T-cell (primary cell): ENCODE data around the gene FAM9C. TPM values are rescaled to one million over a fixed set of nuclear protein-coding genes. Genes with fewer than 3 reads are reported as not detected.
"Not testable (repeated sequence)": the region's sequence is repeated elsewhere in the genome, so short reads cannot be mapped to it uniquely, and the experiment has no call there.

Experiments
- ATAC-seq, 4 experiments: fragments of 200-7000 bp in 3 of 4; fragments of 150-1000 bp in 1 of 4; cut with Tn5 transposase; replicated peaks in 1 of 4; 1 replicate in 3 of 4; 2 replicates in 1 of 4; pipeline ENCODE4 v1.10.0; 2021; ENCODE audit warnings: moderate library complexity in 3 of 4, mild to moderate bottlenecking in 2 of 4, moderate number of reproducible peaks in 1 of 4
- CTCF ChIA-PET, 2 donors: fragments of 300-600 bp; sonication (Branson Sonifier 250); formaldehyde crosslinking; loops; one replicate each; lab custom pipeline; 2022; ENCODE audit warnings: antibody characterized with exemption in 2 of 2; lab: Charles Lee
- POLR2A ChIA-PET, 2 donors: fragments of 300-600 bp; sonication (Branson Sonifier 250); formaldehyde crosslinking; loops; one replicate each; lab custom pipeline; 2022; ENCODE audit warnings: antibody characterized with exemption in 2 of 2; lab: Charles Lee
- DNase-seq, 35 experiments: peaks; one replicate each; pipeline versions ENCODE4 v3.0.0 to v3.0.0-alpha.2; 2013 to 2023
- H3K27ac ChIP-seq: one replicate; pipeline ENCODE4 v1.5.1; 2013; ENCODE audit warnings: low read length
- H3K27me3 ChIP-seq, 2 experiments: replicated peaks in 1 of 2; 1 replicate in 1 of 2; 2 replicates in 1 of 2; pipeline versions ENCODE4 v1.6.1 to v1.7.0; 2013; ENCODE audit warnings: low read length in 1 of 2, mixed read lengths in 1 of 2; ENCODE audit not compliant: control insufficient read depth in 2 of 2, insufficient read depth in 2 of 2; ENCODE audit errors: extremely low read depth in 1 of 2
- H3K36me3 ChIP-seq, 2 donors: 1 replicate in 1 of 2; 2 replicates in 1 of 2; pipeline versions ENCODE4 v1.6.1 to v1.7.0; 2013; ENCODE audit warnings: low read length in 1 of 2; ENCODE audit not compliant: control insufficient read depth in 2 of 2, insufficient read depth in 1 of 2; ENCODE audit errors: extremely low read depth in 1 of 2
- H3K4me1 ChIP-seq, 2 experiments: 1 replicate in 1 of 2; 2 replicates in 1 of 2; pipeline versions ENCODE4 v1.6.1 to v1.7.0; 2013; ENCODE audit warnings: low read length in 2 of 2, mixed read lengths in 1 of 2; ENCODE audit not compliant: insufficient read depth in 2 of 2, control insufficient read depth in 1 of 2; ENCODE audit errors: extremely low read depth in 1 of 2
- H3K4me3 ChIP-seq, 2 donors: 1 replicate in 1 of 2; 2 replicates in 1 of 2; pipeline versions ENCODE4 v1.5.1 to v1.7.0; 2013; ENCODE audit warnings: mild to moderate bottlenecking in 2 of 2, low read length in 1 of 2, moderate library complexity in 1 of 2; ENCODE audit not compliant: control insufficient read depth in 1 of 2; ENCODE audit errors: extremely low read depth in 1 of 2
- H3K9me3 ChIP-seq: 2 replicates; pipeline ENCODE4 v1.7.0; 2013
- H3K27ac Mint-ChIP-seq, 2 donors: one replicate each; pipeline ENCODE4 v1.8.0; 2020 to 2021; ENCODE audit warnings: mild to moderate bottlenecking in 2 of 2, mixed read lengths in 2 of 2
- H3K27me3 Mint-ChIP-seq, 2 donors: one replicate each; pipeline ENCODE4 v1.8.0; 2021 to 2022; ENCODE audit warnings: mixed read lengths in 2 of 2
- H3K36me3 Mint-ChIP-seq: one replicate; pipeline ENCODE4 v1.8.0; 2021; ENCODE audit warnings: mixed read lengths
- H3K4me1 Mint-ChIP-seq, 3 donors: one replicate each; pipeline ENCODE4 v1.8.0; 2020 to 2022; ENCODE audit warnings: mixed read lengths in 3 of 3, mild to moderate bottlenecking in 1 of 3
- H3K4me3 Mint-ChIP-seq, 3 donors: one replicate each; pipeline ENCODE4 v1.8.0; 2020 to 2022; ENCODE audit warnings: mild to moderate bottlenecking in 3 of 3, mixed read lengths in 3 of 3, moderate library complexity in 3 of 3
- H3K9me3 Mint-ChIP-seq, 3 donors: one replicate each; pipeline ENCODE4 v1.8.0; 2020 to 2022; ENCODE audit warnings: mixed read lengths in 3 of 3
- WGBS: methylation state at CpG from one replicate; pipeline ENCODE4 v1.1.5; 2013; ENCODE audit warnings: missing lambda C conversion rate; ENCODE audit not compliant: insufficient coverage; 5-methylcytosine and 5-hydroxymethylcytosine counted together
- total RNA-seq, 35 experiments: library from RNA in 6 of 35; stranded (reverse) in 6 of 35; fragments of 120-200 nt in 1 of 35; gene quantifications; one replicate each; pipeline versions ENCODE4 v1.2.1 to v1.2.4 and lab custom pipeline; 2013 to 2026

Gene FAM9C
- total RNA-seq, 5 donors from 2014 or later (not counting 1 experiment from before 2014, with no cell fraction given) = not detected

GRCh38 chrX:13090027-13090338 is 45.6 kb upstream of the FAM9C start:
- Mint-ChIP-seq H3K27me3 (peaks cover 0 to 9% of the 10 kb centered on the region in 2 donors), H3K4me1 (peaks cover 93 to 96% (median 96%) of the 10 kb centered on the region in 3 donors), H3K27ac (peak overlapping the region; percentile 93 to 94), H3K9me3 (no peaks in the 10 kb centered on the region), H3K4me3 (peak overlapping the region; percentile 9 to 72 (median 55)), H3K36me3 (no peaks in the 10 kb centered on the region)
- Histone ChIP-seq H3K4me3 (peak overlapping the region in 1 of 2 donors; percentile 18), H3K36me3 (no peaks in the 10 kb centered on the region), H3K9me3 (no peaks in the 10 kb centered on the region), H3K4me1 (peaks cover 53 to 75% of the 10 kb centered on the region in 2 experiments), H3K27me3 (no peaks in the 10 kb centered on the region), H3K27ac (peak overlapping the region; percentile 100)
- CTCF ChIA-PET = interaction anchor here in 1 of 2 donors (3.3 to 3.8 kb wide), 2 partner anchors 140 to 143 kb away, joined by 27 to 46 read pairs; no protein-coding TSS in a partner anchor
- WGBS = 20% methylated on average over 1 of the region's 1 CpG
- ATAC-seq = no peak
- POLR2A ChIA-PET = interaction anchor here (0.6 to 4.3 kb wide), 7 partner anchors 8 to 132 kb away, joined by 3 to 21 read pairs (median 5); partner anchors contain the start of gene TMSB4X (in 1 of the 2)
- no peak for DNase-seq

- Mint-ChIP-seq H3K36me3 (no peaks in the 10 kb centered on the region), H3K4me1 (peaks cover 92 to 95% (median 94%) of the 10 kb centered on the region in 3 donors), H3K27ac (peak overlapping the region; percentile 89 to 99), H3K9me3 (no peaks in the 10 kb centered on the region), H3K4me3 (peak overlapping the region; percentile 77 to 85 (median 80)), H3K27me3 (peaks cover 0 to 5% of the 10 kb centered on the region in 2 donors)
- Histone ChIP-seq H3K36me3 (no peaks in the 10 kb centered on the region), H3K27me3 (no peaks in the 10 kb centered on the region), H3K4me3 (no peak overlapping the region), H3K4me1 (peaks cover 50 to 76% of the 10 kb centered on the region in 2 experiments), H3K9me3 (no peaks in the 10 kb centered on the region), H3K27ac (peak overlapping the region; percentile 100)
- ATAC-seq = no peak
- DNase-seq = peak in 7 of 35 experiments; percentile 5 to 45 (median 25)
- ChIA-PET CTCF (interaction anchor here (0.5 to 3.4 kb wide), 5 partner anchors 36 to 142 kb away, joined by 5 to 22 read pairs (median 7); no protein-coding TSS in a partner anchor), POLR2A (interaction anchor here (0.6 to 4.9 kb wide), 7 partner anchors 11 to 114 kb away, joined by 3 to 29 read pairs (median 5); partner anchors contain the start of gene TMSB4X (in 1 of the 2))
- WGBS = 0% methylated on average over 1 of the region's 5 CpGs
Observed at GRCh38 chrX:13088156-13088487, 43.7 kb upstream of the FAM9C start.

DNA sequence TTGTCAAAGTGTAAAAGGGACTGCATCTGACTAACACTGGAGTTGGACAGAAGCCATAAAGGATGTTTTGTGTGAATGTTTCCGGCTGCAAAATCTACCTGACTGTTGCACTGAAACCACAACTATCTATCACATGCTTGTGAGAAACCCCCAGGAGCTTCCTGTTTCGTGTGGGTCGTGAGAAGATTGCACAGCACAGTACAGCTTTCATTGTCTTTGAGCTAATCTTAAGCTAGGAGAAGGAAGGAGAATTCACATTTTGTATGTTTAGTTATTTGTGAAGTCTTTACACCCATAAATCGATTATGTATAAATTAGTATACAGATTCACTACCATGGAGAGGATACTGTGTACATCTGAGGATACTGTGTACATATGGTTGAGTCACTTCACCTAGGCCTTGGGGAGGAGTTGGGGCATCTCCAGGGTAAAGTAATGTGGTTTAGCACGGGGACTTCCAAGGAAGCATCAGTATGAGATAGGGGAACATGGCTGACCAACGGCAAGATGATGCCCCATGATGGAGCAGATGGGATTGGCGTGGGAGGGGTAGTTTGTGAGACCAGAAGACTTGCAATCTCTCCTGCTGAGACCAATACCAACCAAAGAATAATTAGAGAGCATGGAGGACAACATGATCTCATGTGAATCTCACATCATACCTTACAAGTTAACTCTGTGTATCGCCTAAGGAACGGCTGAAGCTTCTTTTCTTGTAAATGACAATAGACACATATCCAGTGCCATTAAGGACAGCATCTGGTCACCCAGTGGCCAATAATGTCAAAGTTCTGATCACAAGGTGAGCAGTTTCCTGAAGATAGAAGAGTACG is 43.1 kb upstream of the FAM9C start:
- H3K36me3 Mint-ChIP-seq = no peaks in the 10 kb centered on the region

DNA sequence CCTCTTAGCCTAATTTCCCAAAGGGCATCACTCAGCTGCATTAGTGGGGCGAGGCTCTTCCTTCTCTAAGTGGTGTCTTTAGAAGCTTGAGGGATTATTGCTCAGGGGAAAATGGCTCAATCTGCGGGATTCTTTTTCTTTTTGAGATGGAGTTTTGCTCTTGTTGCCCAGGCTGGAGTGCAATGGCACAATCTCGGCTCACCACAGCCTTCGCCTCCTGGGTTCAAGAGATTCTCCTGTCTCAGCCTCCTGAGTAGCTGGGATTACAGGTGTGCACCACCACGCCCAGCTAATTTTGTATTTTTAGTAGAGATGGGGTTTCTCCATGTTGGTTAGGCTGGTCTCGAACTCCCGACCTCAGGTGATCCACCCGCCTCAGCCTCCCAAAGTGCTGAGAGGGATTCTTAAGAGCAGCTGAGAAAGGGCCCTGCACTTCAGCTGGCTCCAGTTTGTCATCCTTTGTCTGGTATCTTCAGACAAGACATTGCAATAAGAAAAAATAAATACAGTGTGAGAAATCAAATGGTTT is 42.4 kb upstream of the FAM9C start:
- H3K4me3 Mint-ChIP-seq = peak overlapping the region; percentile 77 to 85 (median 80)
- H3K36me3 Mint-ChIP-seq, H3K36me3 ChIP-seq, H3K9me3 ChIP-seq, H3K9me3 Mint-ChIP-seq, H3K27me3 Mint-ChIP-seq, H3K27me3 ChIP-seq, ATAC-seq: not testable (repeated sequence)
- Histone ChIP-seq H3K27ac (peak overlapping the region; percentile 100), H3K4me1 (peaks cover 51 to 74% of the 10 kb centered on the region in 2 experiments), H3K4me3 (peak overlapping the region in 1 of 2 donors; percentile 45)
- H3K4me1 Mint-ChIP-seq = peaks cover 92 to 95% (median 94%) of the 10 kb centered on the region in 3 donors
- WGBS = no CpG with 5 or more reads among the region's 8 CpGs
- POLR2A ChIA-PET = interaction anchor here (0.5 to 4.9 kb wide), 10 partner anchors 10 to 280 kb away, joined by 3 to 29 read pairs (median 6); partner anchors contain the start of gene TMSB4X (in 1 of the 2)
- peak overlapping the region; percentile 89 to 99 for H3K27ac Mint-ChIP-seq
- CTCF ChIA-PET = interaction anchor here (0.7 to 3.4 kb wide), 16 partner anchors 35 to 401 kb away, joined by 3 to 22 read pairs (median 4); no protein-coding TSS in a partner anchor
- peak in 2 of 35 experiments; percentile 49 to 54 for DNase-seq

More for the DNA sequence above, 43.1 kb upstream of the FAM9C start:
- 0% methylated on average over 1 of the region's 10 CpGs for WGBS
- Histone ChIP-seq H3K27me3 (no peaks in the 10 kb centered on the region), H3K27ac (peak overlapping the region; percentile 100), H3K4me3 (peak overlapping the region in 1 of 2 donors; percentile 19), H3K4me1 (peaks cover 49 to 74% of the 10 kb centered on the region in 2 experiments), H3K36me3 (no peaks in the 10 kb centered on the region), H3K9me3 (no peaks in the 10 kb centered on the region)
- Mint-ChIP-seq H3K27ac (peak overlapping the region; percentile 89 to 99), H3K9me3 (no peaks in the 10 kb centered on the region), H3K27me3 (peaks cover 0 to 4% of the 10 kb centered on the region in 2 donors), H3K4me1 (peaks cover 92 to 95% (median 94%) of the 10 kb centered on the region in 3 donors), H3K4me3 (peak overlapping the region; percentile 77 to 85 (median 80))
- ATAC-seq (peak; percentile 69 to 81 (median 75)), DNase-seq (peak in 34 of 35 experiments; percentile 30 to 91 (median 64))
- ChIA-PET CTCF (interaction anchor here (0.5 to 3.4 kb wide), 15 partner anchors 36 to 400 kb away, joined by 3 to 22 read pairs (median 5); no protein-coding TSS in a partner anchor), POLR2A (interaction anchor here (0.6 to 4.9 kb wide), 9 partner anchors 62 to 138 kb away, joined by 3 to 29 read pairs (median 5); partner anchors contain the start of gene TMSB4X (in 1 of the 2))

GRCh38 chrX:13086076-13086475 is 41.7 kb upstream of the FAM9C start:
- Mint-ChIP-seq H3K9me3 (no peaks in the 10 kb centered on the region), H3K27ac (peak overlapping the region; percentile 89 to 99), H3K4me3 (peak overlapping the region; percentile 77 to 85 (median 80)), H3K36me3 (no peaks in the 10 kb centered on the region), H3K27me3 (peaks cover 0 to 5% of the 10 kb centered on the region in 2 donors), H3K4me1 (peaks cover 92 to 95% (median 94%) of the 10 kb centered on the region in 3 donors)
- no CpG with 5 or more reads among the region's 2 CpGs for WGBS
- ATAC-seq (no peak), DNase-seq (peak in 1 of 35 experiments; percentile 36)
- Histone ChIP-seq H3K9me3 (no peaks in the 10 kb centered on the region), H3K4me3 (peak overlapping the region; percentile 25 to 45), H3K4me1 (peaks cover 45 to 75% of the 10 kb centered on the region in 2 experiments), H3K27ac (peak overlapping the region; percentile 100), H3K36me3 (no peaks in the 10 kb centered on the region), H3K27me3 (no peaks in the 10 kb centered on the region)
- POLR2A ChIA-PET = interaction anchor here (0.5 to 4.9 kb wide), 7 partner anchors 9 to 281 kb away, joined by 3 to 29 read pairs (median 3); no protein-coding TSS in a partner anchor
- CTCF ChIA-PET = interaction anchor here (0.8 to 3.4 kb wide), 9 partner anchors 33 to 140 kb away, joined by 3 to 22 read pairs (median 5); no protein-coding TSS in a partner anchor
